Skin epidermis (tissue), 12 donors: ENCODE measurements around the gene CD82.

Experiments
- H3K27ac ChIP-seq, 21 experiments: fragments of 200-600 bp; sonication (generic) in 11 of 21; one replicate each; pipeline ENCODE4 v1.5.0; 2020; ENCODE audit warnings: mild to moderate bottlenecking in 3 of 21, inconsistent platforms in 2 of 21, moderate library complexity in 2 of 21
- H3K4me3 ChIP-seq, 7 experiments: fragments of 200-600 bp; sonication (generic) in 2 of 7; one replicate each; pipeline ENCODE4 v1.5.0; 2020; ENCODE audit warnings: inconsistent platforms in 2 of 7, mild to moderate bottlenecking in 2 of 7, moderate library complexity in 1 of 7

The CD82 gene

DNA sequence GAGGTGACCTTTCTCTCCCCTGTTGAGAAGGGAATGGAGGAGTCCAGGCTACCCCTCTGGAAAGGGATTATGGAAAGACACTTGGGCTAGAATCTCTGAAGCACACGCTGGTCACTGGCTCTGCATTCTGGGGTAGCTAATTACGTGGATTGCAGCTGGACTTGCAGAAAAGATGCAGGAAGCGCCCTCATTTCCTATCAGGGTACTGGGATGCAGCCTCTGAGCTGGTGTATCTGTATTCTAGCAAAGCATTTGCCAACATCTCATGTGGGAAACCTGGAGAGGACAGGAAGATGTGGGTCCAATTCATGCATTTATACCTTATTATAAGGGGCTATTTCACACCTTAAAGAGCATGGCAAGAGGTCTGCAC is 44.3 kb downstream of the CD82 start:
- H3K4me3 ChIP-seq: no peak overlapping the region
- peak overlapping the region in 14 of 21 experiments; percentile 6 to 78 (median 32) for H3K27ac ChIP-seq

DNA sequence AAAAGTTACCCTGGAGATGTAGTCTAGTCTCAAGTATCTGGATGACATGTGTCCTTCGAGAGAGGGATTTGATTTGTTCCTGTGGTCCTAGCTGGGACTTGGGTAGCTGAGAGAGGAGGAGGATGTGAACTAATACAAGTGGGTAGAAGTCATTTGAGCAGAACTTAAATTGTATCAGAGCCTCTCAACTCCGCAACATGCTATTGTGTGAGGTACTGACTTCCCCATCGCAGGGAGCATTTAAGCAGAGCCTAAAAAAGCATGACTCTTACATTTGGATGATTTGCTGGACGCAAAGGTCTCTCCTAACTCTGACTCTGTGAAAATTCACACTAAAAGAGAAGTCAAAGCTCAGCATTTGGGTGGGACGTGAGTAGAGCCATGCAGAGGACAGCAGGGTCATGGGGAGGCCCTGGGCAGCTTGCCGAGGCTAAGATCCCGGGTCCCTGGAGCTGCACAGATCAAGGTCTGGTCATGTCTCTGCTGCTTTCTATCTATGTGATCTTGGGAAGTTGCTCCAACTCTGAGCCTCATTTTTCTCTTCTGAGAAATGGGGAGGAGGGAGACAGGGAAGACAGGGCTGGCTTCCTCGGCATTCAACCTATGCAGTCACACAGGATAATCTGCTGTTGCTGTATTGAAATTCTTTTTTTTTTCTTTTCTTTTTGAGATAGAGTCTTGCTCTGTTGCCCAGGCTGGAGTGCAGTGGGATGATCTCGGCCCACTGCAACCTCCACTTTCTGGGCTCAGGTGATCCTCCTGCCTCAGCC is 44.9 kb downstream of the CD82 start:
- H3K27ac ChIP-seq: peak overlapping the region in 8 of 21 experiments; percentile 25 to 78 (median 54)
- H3K4me3 ChIP-seq: no peak overlapping the region

DNA sequence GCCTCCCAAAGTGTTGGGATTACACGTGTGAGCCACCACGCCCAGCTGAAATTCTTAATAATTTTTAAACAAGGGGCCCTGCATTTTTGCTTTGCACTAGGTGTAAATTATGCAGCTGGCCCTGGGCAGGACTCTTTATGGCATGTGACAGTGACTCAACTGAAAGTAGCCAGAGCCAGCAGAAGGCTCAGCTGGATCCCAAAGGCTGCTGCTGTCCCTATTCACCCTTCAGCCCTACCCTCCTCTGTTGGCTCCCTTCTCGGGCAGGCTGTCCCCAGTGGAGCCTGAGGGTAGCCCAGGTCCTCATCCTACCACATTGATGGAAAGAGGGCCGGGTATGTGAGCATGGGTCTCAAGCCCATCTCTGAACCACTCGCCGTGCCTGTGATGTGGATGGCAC is 45.6 kb downstream of the CD82 start:
- Histone ChIP-seq H3K27ac (peak overlapping the region in 9 of 21 experiments; percentile 7 to 78 (median 40)), H3K4me3 (no peak overlapping the region)

DNA sequence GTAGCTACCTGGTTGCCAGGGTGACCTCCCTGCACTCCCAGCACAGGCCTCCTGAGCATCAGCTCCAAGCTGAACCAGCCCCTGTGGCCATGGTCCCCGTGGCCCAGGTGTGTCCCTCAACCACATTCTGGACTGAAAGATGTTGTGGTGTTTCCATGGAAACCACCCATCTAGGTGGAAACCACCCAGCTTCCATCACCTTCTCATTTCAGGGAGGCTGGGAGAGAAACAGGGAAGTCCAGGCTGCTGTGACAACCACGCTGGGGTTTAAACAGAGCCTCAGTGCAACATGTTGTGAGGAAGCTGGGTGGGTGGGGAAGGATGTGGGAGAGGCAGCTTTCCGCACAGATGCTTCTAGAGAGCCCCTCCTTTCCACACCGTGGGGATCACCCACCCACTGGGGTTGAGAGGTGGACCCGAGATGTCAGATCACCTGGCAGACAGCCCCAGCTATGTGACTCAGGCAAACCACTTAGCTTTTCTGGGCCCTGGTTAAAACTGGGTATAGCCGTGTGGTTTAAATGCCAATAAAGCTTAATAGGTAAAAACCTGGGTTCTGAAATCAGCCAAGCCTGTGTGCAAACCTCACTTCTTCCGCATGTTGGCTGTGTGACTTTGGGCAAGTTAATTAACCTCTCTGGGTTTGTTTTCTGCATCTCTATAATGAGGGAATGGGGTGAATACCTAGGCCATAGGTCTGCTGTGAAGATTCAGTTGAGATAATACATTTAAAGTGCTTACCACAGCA is 46.4 kb downstream of the CD82 start:
- Histone ChIP-seq H3K4me3 (no peak overlapping the region), H3K27ac (peak overlapping the region in 9 of 21 experiments; percentile 7 to 78 (median 40))

DNA sequence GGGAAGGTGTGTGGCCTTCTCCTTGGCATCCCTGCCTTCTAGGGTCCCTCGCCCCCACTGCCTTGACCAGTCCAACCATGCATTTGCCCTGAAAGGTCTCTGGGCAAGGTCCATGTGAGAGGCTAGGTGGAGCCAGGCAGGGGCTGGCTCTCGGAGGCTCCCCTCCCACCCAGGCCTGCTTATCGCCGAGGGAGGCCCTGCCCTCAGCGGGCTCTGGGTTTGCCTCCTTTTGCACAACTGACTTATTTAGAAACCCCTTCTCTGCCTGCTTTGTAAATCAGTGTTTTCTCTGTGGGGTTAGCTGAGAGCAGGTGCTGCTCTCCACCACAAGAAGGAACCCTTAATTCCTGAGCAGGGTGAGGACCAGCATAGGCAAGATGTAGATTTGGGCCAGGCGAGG is 47.7 kb downstream of the CD82 start:
- H3K4me3 ChIP-seq: no peak overlapping the region
- H3K27ac ChIP-seq: peak overlapping the region in 5 of 21 experiments; percentile 8 to 69 (median 50)

DNA sequence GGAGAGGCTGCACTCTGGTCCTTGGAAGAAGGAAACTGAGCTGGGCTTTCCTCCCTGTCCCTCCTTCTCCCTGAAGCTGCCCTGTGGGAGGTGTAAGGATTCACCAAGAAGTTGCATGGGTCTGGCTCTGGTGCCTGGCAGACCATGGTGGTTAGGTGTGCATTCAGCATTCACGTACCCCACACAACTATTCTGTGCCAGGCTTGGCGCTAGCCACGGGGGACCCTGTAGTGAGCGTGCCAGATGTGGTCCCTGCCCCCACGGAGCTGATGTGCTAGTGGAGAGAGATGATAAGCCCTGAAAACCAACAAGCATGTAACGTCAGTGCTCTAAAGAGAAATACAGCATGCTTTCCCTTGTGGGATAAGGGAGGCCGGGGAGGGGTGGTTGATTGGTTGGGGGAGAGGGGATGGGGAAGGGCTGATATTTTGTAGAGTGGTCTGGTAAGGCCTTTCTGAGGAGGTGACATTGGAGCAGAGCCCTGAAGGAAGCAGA is 48.9 kb downstream of the CD82 start:
- H3K27ac ChIP-seq: peak overlapping the region in 1 of 21 experiments; percentile 69
- H3K4me3 ChIP-seq: no peak overlapping the region

DNA sequence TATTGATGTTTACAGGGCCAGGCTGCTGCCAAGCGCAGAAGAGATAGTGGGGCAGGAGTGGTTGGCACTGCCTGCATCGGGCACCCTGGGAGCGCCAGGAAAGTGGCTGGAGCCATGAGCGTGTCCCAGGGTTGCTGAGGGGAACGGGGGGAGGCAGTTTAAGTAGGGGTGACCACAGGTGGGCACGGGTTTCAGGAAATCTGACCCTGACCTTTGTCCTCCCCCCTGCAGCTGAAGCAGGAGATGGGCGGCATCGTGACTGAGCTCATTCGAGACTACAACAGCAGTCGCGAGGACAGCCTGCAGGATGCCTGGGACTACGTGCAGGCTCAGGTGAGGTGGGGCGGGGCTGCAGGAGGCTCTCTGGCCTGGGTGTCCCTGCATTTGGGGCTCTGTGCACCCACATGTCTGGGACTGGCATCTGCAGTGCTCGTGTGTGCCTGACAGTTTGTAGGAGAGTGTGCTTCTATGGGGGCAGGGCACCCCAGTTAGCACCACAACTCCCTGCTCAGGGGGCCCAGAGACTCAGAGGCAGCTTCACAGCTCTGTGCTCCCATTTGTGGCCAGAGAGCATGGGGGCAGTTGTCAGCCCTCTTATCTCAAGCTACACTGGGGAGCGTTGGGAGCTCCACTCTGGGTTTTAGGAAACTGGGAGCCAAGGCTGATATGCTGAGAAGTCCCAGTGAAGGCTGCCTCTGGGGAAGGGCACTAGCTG is 49.7 kb downstream of the CD82 start:
- Histone ChIP-seq H3K27ac (peak overlapping the region in 2 of 21 experiments; percentile 18 to 50), H3K4me3 (no peak overlapping the region)

- no peak overlapping the region for H3K4me3 ChIP-seq
- H3K27ac ChIP-seq: peak overlapping the region in 1 of 21 experiments; percentile 17
These were observed 50.7 kb downstream of the CD82 start for GRCh38 chr11:44615913-44616791.

DNA sequence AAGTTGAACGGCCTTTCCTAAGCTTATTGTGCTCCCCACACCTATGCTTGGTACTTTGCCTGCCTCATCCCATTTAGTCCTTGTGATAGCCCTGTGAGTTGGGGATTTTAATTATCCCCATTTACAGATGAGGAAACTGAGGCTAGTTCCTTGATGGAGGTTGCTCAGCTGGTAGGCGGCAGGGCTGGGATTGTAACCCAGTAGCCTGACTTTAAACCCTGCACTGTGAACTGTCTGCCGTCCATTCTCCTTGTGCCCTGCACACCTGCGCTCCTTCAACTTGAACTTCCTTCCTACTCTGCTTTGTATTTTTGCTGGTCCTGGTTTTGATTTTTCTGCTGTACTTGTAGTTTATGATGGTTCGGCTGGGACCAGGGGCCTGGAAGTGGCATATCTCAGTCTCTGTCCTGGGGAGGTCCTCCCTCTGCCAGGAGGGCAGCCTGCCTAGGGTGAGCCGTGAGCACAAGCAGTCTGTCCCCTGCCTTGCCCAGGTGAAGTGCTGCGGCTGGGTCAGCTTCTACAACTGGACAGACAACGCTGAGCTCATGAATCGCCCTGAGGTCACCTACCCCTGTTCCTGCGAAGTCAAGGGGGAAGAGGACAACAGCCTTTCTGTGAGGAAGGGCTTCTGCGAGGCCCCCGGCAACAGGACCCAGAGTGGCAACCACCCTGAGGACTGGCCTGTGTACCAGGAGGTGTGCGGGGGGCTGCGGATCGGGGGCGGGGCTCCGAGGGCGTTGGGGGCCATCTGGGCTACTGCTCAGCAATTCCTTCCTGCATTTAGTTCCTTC is 52.4 kb downstream of the CD82 start:
- Histone ChIP-seq H3K4me3 (no peak overlapping the region), H3K27ac (no peak overlapping the region)

GRCh38 chr11:44618561-44619425 is 53.3 kb downstream of the CD82 start:
- H3K27ac ChIP-seq: no peak overlapping the region

DNA sequence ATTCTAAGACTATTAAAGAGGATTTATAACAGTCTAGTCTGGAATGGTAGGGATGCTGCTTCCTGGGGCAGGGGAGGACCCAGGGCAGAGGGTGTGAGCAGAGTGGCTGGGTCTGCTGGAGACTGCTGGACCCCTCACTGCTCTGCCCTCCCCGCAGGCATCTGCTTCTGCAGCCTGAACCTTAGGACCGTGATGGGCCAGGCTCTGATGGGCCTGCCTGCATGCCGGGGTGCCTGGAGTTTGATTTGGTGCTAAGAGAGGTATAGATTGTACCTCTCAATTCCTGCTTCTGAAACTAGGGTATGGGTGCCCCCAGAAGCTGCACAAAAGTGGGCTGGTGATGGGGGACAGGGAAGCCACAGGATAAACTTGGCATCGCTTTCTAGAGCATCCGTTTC is 54.9 kb downstream of the CD82 start:
- Histone ChIP-seq H3K27ac (no peak overlapping the region), H3K4me3 (no peak overlapping the region)

More at GRCh38 chr11:44618561-44619425, 53.3 kb downstream of the CD82 start:
- no peak overlapping the region for H3K4me3 ChIP-seq

DNA sequence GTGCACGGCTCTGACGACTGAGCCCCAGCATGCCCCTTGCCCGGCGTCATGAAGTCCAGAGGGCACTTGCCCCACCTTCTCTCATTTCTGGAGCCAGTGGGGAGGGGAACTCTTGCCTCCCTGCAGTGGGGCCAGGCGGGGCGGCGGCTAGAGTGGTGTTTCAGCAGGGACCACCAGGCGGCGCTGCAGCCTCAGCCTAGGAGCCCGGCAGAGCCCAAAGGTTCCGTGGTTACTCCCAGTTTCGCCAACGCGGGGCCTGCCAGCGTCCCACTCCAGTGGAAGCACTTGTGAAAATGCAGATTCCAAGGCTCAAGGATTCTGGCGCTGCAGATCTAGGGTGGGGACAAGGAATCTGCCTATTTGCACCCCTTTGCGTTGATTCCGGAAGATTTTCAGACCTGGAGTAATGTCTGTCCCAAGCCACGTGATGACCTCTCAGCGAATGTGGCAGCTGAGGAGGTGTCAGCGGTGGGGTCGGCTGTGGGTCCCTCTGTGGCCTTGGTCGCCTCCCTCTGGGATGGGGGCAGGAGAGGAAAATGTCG is 55.7 kb downstream of the CD82 start:
- no peak overlapping the region for H3K27ac ChIP-seq
- H3K4me3 ChIP-seq: no peak overlapping the region

DNA sequence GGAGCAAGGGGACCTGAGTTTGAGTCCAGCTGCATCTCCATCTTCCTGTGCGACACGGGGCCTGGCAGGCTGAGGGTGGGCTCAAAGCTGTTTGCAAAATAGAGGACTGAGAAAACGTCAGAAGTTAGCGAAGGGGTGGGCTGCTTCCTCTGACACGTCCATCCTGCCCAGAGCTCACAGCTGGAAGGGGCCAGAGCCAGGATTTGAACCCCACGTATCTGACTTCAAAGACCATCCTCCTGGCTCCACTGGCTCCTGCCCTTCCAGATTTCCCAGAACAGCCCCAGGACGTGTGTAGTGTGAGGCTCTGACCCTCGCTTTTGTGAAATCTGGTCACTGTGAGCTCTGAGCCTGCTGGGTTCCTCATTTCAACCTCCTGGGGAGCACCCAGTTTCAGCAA is 56.3 kb downstream of the CD82 start:
- H3K27ac ChIP-seq: no peak overlapping the region
- no peak overlapping the region for H3K4me3 ChIP-seq

- peak overlapping the region in 1 of 21 experiments; percentile 17 for H3K27ac ChIP-seq
- H3K4me3 ChIP-seq: no peak overlapping the region
These were observed 56.8 kb downstream of the CD82 start for GRCh38 chr11:44622190-44622650.

- Histone ChIP-seq H3K4me3 (no peak overlapping the region), H3K27ac (no peak overlapping the region)
These were observed 57.3 kb downstream of the CD82 start for GRCh38 chr11:44622721-44623258.

DNA sequence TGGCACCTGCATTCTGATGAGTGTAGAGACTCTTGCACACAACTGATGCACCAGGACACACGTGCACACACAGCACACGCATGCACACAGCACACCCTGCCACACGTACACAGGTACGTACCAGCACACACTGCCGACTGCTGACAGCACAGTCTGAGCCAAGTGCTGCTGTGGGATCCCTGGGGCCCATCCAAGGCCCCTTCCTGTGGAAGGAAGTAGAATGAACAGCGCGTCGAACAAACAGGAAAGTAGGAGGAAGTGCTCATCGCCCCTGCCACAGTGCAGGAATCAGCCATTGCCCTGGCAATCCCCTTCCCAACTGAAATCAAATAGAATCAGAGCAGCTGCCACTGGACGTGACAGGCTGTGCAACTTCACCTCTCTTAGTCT is 57.9 kb downstream of the CD82 start:
- no peak overlapping the region for H3K27ac ChIP-seq
- no peak overlapping the region for H3K4me3 ChIP-seq
